Measurements from ENCODE around the gene ABL1. TPM values are rescaled to one million over a fixed set of nuclear protein-coding genes. Genes with fewer than 3 reads are reported as not detected.
"Not testable (repeated sequence)": the region's sequence is repeated elsewhere in the genome, so short reads cannot be mapped to it uniquely, and the experiment has no call there.

The ABL1 gene
- total RNA-seq, 1 donor from 2014 or later, result 33.0 TPM

- intact Hi-C loops (cut with DNase I), result no loop called here
- DNase-seq (ENCODE audit: missing footprints), result no peak
- no peak for ATAC-seq
Observed at GRCh38 chr9:130905902-130906734, 71.1 kb downstream of the ABL1 start.

- ATAC-seq, result no peak
- intact Hi-C loops (cut with DNase I), result no loop called here
- no peak for DNase-seq (ENCODE audit: missing footprints)
Observed at GRCh38 chr9:130906735-130907416, 71.8 kb downstream of the ABL1 start.

DNA sequence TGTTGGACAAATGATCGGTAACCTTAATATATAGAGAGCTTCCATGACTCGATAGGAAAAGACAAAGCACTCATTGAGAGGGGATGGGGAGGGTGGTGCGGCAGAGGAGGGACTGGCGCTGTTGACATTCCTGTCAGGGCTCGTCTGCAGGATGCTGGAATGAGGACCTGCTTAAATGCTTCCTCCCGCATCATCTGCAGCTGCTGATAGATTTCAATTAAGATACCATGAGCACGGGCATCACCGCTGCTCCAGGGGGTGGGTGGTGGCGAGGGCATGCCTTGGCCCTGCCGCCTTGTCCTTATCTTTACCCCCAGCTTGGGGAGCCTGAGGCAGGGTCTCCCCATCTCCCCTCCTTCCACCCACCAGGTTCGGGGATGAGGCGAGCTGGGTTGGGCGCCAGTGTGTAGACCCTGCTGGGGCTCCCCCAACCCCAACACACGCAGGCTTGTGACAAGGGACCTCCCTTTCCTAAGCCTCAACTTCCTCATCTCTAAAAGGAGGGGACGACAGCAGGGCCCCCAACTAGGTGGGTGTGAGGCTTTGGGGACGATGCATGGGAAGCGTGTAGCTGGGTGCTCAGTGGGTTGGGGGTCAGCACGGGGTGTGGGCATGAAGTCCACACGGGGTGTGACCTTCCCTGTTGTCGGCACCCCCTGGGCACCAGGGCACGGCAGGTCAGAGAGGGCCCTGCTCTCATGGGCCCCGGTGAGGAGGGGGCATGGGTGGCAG lies 73.3 kb downstream of the ABL1 start:
- intact Hi-C loops (cut with DNase I), result no loop called here
- no peak for DNase-seq (ENCODE audit: missing footprints)
- no peak for ATAC-seq

GRCh38 chr9:130908878-130909355 lies 73.9 kb downstream of the ABL1 start:
- DNase-seq (ENCODE audit: missing footprints), result no peak
- intact Hi-C loops (cut with DNase I), result no loop called here
- ATAC-seq, result no peak

- ATAC-seq; intact Hi-C loops (cut with DNase I); DNase-seq (ENCODE audit: missing footprints): not testable (repeated sequence)
Observed at GRCh38 chr9:130910041-130910440, 75.0 kb downstream of the ABL1 start.

- ATAC-seq; intact Hi-C loops (cut with DNase I); DNase-seq (ENCODE audit: missing footprints): not testable (repeated sequence)
Observed at GRCh38 chr9:130910670-130911069, 75.6 kb downstream of the ABL1 start.

DNA sequence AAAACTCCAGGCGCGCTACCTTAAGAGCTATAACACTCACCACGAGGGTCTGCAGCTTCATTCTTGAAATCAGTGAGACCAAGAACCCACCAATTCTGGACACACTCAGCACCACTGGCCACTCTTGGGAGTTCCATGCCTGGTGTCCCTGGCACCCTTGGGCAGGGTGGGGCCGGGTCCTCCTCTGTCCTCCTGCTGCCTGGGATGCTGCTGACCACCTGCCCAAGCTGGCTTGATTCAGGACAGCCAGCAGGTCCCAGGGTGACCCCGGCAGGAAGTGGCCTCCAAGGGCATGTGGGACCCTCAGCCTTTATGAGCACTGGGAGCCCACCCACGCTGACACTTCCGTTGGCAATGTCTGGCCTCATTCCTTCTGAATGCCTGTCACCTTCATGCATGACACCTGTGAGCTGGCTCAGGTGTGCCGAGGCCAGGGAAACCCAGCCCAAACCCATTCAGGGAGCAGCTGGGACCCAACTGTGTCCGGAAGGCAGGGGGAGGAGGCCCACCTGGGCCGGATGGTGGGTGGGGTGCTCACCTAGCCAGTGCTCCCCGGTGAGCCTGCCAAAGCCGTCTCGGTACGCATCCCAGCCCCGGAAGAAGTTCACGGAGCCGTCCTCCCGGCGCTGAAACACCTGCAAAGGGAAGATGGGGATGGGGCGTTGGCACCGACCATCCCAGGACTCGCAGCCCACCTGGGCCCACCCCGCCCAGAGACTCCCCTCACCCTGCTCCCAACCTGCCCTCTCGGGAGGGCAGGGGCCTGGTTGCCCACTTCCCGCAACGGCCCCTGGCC lies 76.4 kb downstream of the ABL1 start:
- ATAC-seq, result no peak
- intact Hi-C loops (cut with DNase I), result no loop called here
- no peak for DNase-seq (ENCODE audit: missing footprints)

- no peak for DNase-seq (ENCODE audit: missing footprints)
- intact Hi-C loops (cut with DNase I), result no loop called here
- no peak for ATAC-seq
Observed at GRCh38 chr9:130912932-130913598, 78.0 kb downstream of the ABL1 start.

- DNase-seq (ENCODE audit: missing footprints), result no peak
- no peak for ATAC-seq
- intact Hi-C loops (cut with DNase I), result no loop called here
Observed at GRCh38 chr9:130913599-130914416, 78.8 kb downstream of the ABL1 start.

- DNase-seq (ENCODE audit: missing footprints) (no peak), ATAC-seq (no peak)
- intact Hi-C loops (cut with DNase I), result no loop called here
Observed at GRCh38 chr9:130914417-130915095, 79.5 kb downstream of the ABL1 start.

DNA sequence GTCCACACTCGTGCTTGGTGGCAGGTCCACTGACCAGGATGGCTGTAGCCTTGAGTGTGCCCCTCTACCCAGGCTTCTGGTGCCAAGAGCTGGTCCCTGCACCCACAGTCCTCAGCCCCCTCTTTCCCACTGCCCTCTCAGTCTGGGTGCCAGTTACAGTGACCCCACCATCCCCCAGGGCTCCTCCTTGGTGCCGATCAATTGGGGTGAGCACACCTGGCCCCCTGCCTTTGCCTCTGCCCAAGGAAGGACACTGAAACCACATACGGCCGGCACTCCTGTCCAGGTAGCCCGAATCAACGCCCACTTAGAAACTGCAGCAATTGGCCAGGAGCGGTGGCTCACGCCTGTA lies 80.0 kb downstream of the ABL1 start:
- intact Hi-C loops (cut with DNase I), result no loop called here
- DNase-seq (ENCODE audit: missing footprints) (no peak), ATAC-seq (no peak)

GRCh38 chr9:130917168-130917960 lies 82.3 kb downstream of the ABL1 start:
- DNase-seq (ENCODE audit: missing footprints) (no peak), ATAC-seq (no peak)
- intact Hi-C loops (cut with DNase I), result no loop called here

DNA sequence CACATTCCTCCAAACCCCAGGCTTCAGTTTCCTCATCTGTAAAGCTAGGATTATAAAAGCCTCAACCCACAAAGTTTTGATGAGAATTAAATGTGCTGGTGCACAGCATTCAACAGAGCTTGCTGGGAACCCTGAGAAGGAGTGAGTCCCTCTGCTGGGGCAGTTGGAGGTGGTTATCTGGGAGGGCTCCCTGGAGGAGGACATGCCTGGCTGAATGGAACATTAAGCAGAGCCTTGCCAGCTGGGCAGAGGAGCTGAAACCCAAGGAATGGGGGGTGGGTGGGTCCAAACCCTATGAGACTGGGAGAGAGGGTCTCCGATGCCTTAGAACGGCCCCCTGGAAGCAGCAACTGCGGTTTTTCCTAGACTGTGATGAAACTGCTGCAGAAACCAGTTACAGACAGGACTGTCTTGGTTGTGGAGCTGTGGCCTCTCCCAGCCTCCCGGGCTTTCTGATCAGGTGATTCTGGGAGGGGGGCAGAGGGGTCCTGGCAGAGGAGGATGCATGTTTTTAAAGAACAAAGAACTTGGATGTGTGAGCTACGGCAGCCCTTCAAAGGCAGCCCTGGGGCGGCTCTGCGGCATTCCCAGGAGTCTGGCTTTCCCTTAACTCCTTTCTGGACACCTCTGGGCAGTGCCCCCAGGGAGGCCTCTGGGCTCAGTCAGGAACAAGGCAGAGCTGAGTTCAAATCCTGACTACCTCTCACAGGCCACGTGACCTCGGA lies 83.2 kb downstream of the ABL1 start:
- intact Hi-C loops (cut with DNase I), result no loop called here
- ATAC-seq, result no peak
- no peak for DNase-seq (ENCODE audit: missing footprints)

GRCh38 chr9:130918826-130919558 lies 83.9 kb downstream of the ABL1 start:
- ATAC-seq, result no peak
- intact Hi-C loops (cut with DNase I), result no loop called here
- DNase-seq (ENCODE audit: missing footprints), result no peak

DNA sequence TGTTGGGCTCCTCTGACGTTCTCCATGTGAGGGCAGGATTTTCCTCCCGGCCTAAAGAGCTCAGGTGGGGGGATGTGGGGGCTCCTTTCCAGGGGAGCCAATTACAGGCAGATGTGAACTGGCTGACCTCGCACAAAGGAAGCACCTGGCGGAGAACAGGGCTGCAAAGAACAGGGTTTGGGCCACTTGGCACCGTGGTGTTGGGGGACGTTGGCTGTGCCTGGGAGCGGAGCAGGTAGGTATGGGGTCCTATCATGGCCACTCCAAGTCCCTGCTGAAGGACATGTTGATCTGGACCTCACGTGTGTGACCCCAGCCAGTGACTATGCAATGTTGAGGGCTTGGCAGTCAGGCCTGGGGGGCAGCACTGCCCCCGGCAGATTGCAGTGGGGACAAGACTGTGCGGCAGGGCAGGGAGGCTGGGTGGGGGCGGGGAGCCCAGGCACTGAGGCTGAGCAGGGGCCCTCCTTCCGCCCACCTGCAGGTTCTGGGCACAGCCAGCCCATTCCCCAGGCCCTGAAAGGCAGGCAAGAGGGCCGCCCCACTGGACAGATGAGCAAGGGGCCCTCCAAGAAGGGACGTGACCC lies 84.6 kb downstream of the ABL1 start:
- ATAC-seq, result no peak
- DNase-seq (ENCODE audit: missing footprints), result no peak
- intact Hi-C loops (cut with DNase I), result no loop called here
